Immature natural killer cell (primary cell): ENCODE data around the gene SKI. TPM values are rescaled to one million over a fixed set of nuclear protein-coding genes. Genes with fewer than 3 reads are reported as not detected.
"Not testable (repeated sequence)": the region's sequence is repeated elsewhere in the genome, so short reads cannot be mapped to it uniquely, and the experiment has no call there.

ENCODE experiments used
- DNase-seq, 3 donors: peaks; one replicate each; pipeline ENCODE4 v3.0.0; 2022; ENCODE audit warnings: mixed read lengths in 1 of 3
- H3K27ac Mint-ChIP-seq, 6 donors: one replicate each; pipeline ENCODE4 v1.8.0; 2020; ENCODE audit warnings: mixed read lengths in 6 of 6, mild to moderate bottlenecking in 5 of 6, inconsistent platforms in 4 of 6, moderate library complexity in 3 of 6
- H3K27me3 Mint-ChIP-seq, 3 donors: one replicate each; pipeline ENCODE4 v1.8.0; 2020 to 2021; ENCODE audit warnings: low read depth in 3 of 3, mild to moderate bottlenecking in 3 of 3, mixed read lengths in 3 of 3, moderate library complexity in 3 of 3, inconsistent platforms in 1 of 3
- H3K36me3 Mint-ChIP-seq, 3 donors: one replicate each; pipeline ENCODE4 v1.8.0; 2020; ENCODE audit warnings: mixed read lengths in 3 of 3, inconsistent platforms in 2 of 3, mild to moderate bottlenecking in 2 of 3
- H3K4me1 Mint-ChIP-seq, 2 donors: one replicate each; pipeline ENCODE4 v1.8.0; 2020; ENCODE audit warnings: inconsistent platforms in 2 of 2, mild to moderate bottlenecking in 2 of 2, mixed read lengths in 2 of 2, moderate library complexity in 1 of 2
- H3K4me3 Mint-ChIP-seq, 5 donors: one replicate each; pipeline ENCODE4 v1.8.0; 2020; ENCODE audit warnings: mild to moderate bottlenecking in 5 of 5, mixed read lengths in 5 of 5, inconsistent platforms in 3 of 5, moderate library complexity in 3 of 5
- H3K9me3 Mint-ChIP-seq, 6 donors: one replicate each; pipeline ENCODE4 v1.8.0; 2020; ENCODE audit warnings: mild to moderate bottlenecking in 6 of 6, mixed read lengths in 6 of 6, inconsistent platforms in 4 of 6, moderate library complexity in 3 of 6
- polyA plus RNA-seq, 3 donors: library from polyadenylated mRNA; unstranded; fragments of 300-500 nt; fragmentation: Illumina TruSeq; gene quantifications; one replicate each; pipeline ENCODE4 v1.2.3, GENCODE V29; 2021

Gene SKI
- polyA plus RNA-seq, 3 donors from 2014 or later = 0.87 to 1.0 TPM; not detected in 1

- H3K9me3 Mint-ChIP-seq, DNase-seq, H3K36me3 Mint-ChIP-seq: not testable (repeated sequence)
- H3K4me3 Mint-ChIP-seq = peak overlapping the region in 1 of 5 donors; percentile 44
- H3K27ac Mint-ChIP-seq = peak overlapping the region in 5 of 6 donors; percentile 35 to 99 (median 80)
- H3K27me3 Mint-ChIP-seq = peaks cover 22 to 42% (median 37%) of the 10 kb centered on the region in 3 donors
- H3K4me1 Mint-ChIP-seq = peaks cover 64 to 70% of the 10 kb centered on the region in 2 donors
These were observed 68.1 kb downstream of the SKI start for GRCh38 chr1:2296211-2296610.

GRCh38 chr1:2296614-2297013 lies 68.5 kb downstream of the SKI start:
- H3K36me3 Mint-ChIP-seq = no peaks in the 10 kb centered on the region
- H3K4me3 Mint-ChIP-seq = peak overlapping the region in 1 of 5 donors; percentile 44
- H3K9me3 Mint-ChIP-seq = no peaks in the 10 kb centered on the region
- peaks cover 64 to 70% of the 10 kb centered on the region in 2 donors for H3K4me1 Mint-ChIP-seq
- H3K27me3 Mint-ChIP-seq = peaks cover 21 to 44% (median 38%) of the 10 kb centered on the region in 3 donors
- DNase-seq = no peak
- peak overlapping the region in 5 of 6 donors; percentile 35 to 99 (median 80) for H3K27ac Mint-ChIP-seq

GRCh38 chr1:2297246-2298011 lies 69.3 kb downstream of the SKI start:
- no peak for DNase-seq
- Mint-ChIP-seq H3K4me3 (no peak overlapping the region), H3K9me3 (no peaks in the 10 kb centered on the region), H3K36me3 (no peaks in the 10 kb centered on the region), H3K4me1 (peaks cover 59 to 68% of the 10 kb centered on the region in 2 donors), H3K27ac (peak overlapping the region in 5 of 6 donors; percentile 17 to 99 (median 80)), H3K27me3 (peaks cover 21 to 41% (median 37%) of the 10 kb centered on the region in 3 donors)

- peak in 1 of 3 donors; percentile 63 for DNase-seq
- Mint-ChIP-seq H3K36me3 (no peaks in the 10 kb centered on the region), H3K27me3 (peaks cover 21 to 38% (median 38%) of the 10 kb centered on the region in 3 donors), H3K4me3 (peak overlapping the region; percentile 63 to 80 (median 67)), H3K9me3 (no peaks in the 10 kb centered on the region), H3K4me1 (peaks cover 50 to 66% of the 10 kb centered on the region in 2 donors), H3K27ac (peak overlapping the region; percentile 96 to 100 (median 99))
These were observed 70.6 kb downstream of the SKI start for GRCh38 chr1:2298685-2299084.

- no peaks in the 10 kb centered on the region for H3K36me3 Mint-ChIP-seq
- peaks cover 18 to 39% (median 38%) of the 10 kb centered on the region in 3 donors for H3K27me3 Mint-ChIP-seq
- H3K4me3 Mint-ChIP-seq = peak overlapping the region; percentile 66 to 86 (median 75)
- H3K4me1 Mint-ChIP-seq = peaks cover 47 to 62% of the 10 kb centered on the region in 2 donors
- peak overlapping the region; percentile 96 to 100 (median 99) for H3K27ac Mint-ChIP-seq
- peak; percentile 48 to 61 (median 60) for DNase-seq
- H3K9me3 Mint-ChIP-seq = no peaks in the 10 kb centered on the region
These were observed 71.1 kb downstream of the SKI start for GRCh38 chr1:2299131-2299627.

- Mint-ChIP-seq H3K27ac (peak overlapping the region; percentile 96 to 100 (median 99)), H3K36me3 (peaks cover 0 to under 1% (median 0%) of the 10 kb centered on the region in 3 donors), H3K4me1 (peaks cover 47 to 64% of the 10 kb centered on the region in 2 donors), H3K9me3 (no peaks in the 10 kb centered on the region), H3K4me3 (peak overlapping the region; percentile 81 to 89 (median 86)), H3K27me3 (peaks cover 18 to 43% (median 41%) of the 10 kb centered on the region in 3 donors)
- DNase-seq = peak; percentile 93 to 94 (median 94)
These were observed 72.1 kb downstream of the SKI start for GRCh38 chr1:2300004-2300771.

- Mint-ChIP-seq H3K36me3 (peaks cover 0 to 4% (median 0%) of the 10 kb centered on the region in 3 donors), H3K4me1 (peaks cover 47 to 62% of the 10 kb centered on the region in 2 donors), H3K27ac (peak overlapping the region; percentile 96 to 100 (median 99)), H3K27me3 (peaks cover 18 to 48% (median 44%) of the 10 kb centered on the region in 3 donors), H3K9me3 (no peaks in the 10 kb centered on the region), H3K4me3 (peak overlapping the region; percentile 81 to 89 (median 86))
- peak; percentile 97 to 98 (median 98) for DNase-seq
These were observed 72.9 kb downstream of the SKI start for GRCh38 chr1:2300851-2301606.

GRCh38 chr1:2301607-2302291 lies 73.6 kb downstream of the SKI start:
- Mint-ChIP-seq H3K4me1 (peaks cover 43 to 58% of the 10 kb centered on the region in 2 donors), H3K4me3 (peak overlapping the region; percentile 81 to 89 (median 86)), H3K27me3 (peaks cover 18 to 45% (median 40%) of the 10 kb centered on the region in 3 donors), H3K9me3 (no peaks in the 10 kb centered on the region), H3K36me3 (peaks cover under 1 to 4% (median 1%) of the 10 kb centered on the region in 3 donors), H3K27ac (peak overlapping the region; percentile 96 to 100 (median 99))
- no peak for DNase-seq

GRCh38 chr1:2302292-2302925 lies 74.3 kb downstream of the SKI start:
- peak overlapping the region in 2 of 5 donors; percentile 18 to 35 for H3K4me3 Mint-ChIP-seq
- peaks cover 4 to 5% (median 4%) of the 10 kb centered on the region in 3 donors for H3K36me3 Mint-ChIP-seq
- H3K9me3 Mint-ChIP-seq = no peaks in the 10 kb centered on the region
- peaks cover 18 to 45% (median 43%) of the 10 kb centered on the region in 3 donors for H3K27me3 Mint-ChIP-seq
- peak overlapping the region in 5 of 6 donors; percentile 87 to 100 (median 99) for H3K27ac Mint-ChIP-seq
- H3K4me1 Mint-ChIP-seq = peaks cover 39 to 55% of the 10 kb centered on the region in 2 donors
- no peak for DNase-seq

- Mint-ChIP-seq H3K4me1 (peaks cover 44 to 52% of the 10 kb centered on the region in 2 donors), H3K27ac (peak overlapping the region in 5 of 6 donors; percentile 80 to 100 (median 99)), H3K27me3 (peaks cover 18 to 46% (median 43%) of the 10 kb centered on the region in 3 donors), H3K36me3 (peaks cover 12% of the 10 kb centered on the region in 3 donors), H3K4me3 (peak overlapping the region in 2 of 5 donors; percentile 29 to 33), H3K9me3 (no peaks in the 10 kb centered on the region)
- DNase-seq = no peak
These were observed 75.1 kb downstream of the SKI start for GRCh38 chr1:2303016-2303775.

- Mint-ChIP-seq H3K27ac (peak overlapping the region in 4 of 6 donors; percentile 50 to 99 (median 67)), H3K4me1 (peaks cover 42 to 46% of the 10 kb centered on the region in 2 donors), H3K27me3 (peaks cover 16 to 43% (median 41%) of the 10 kb centered on the region in 3 donors), H3K4me3 (no peak overlapping the region), H3K36me3 (peaks cover 15 to 17% (median 16%) of the 10 kb centered on the region in 3 donors), H3K9me3 (no peaks in the 10 kb centered on the region)
- no peak for DNase-seq
These were observed 75.7 kb downstream of the SKI start for GRCh38 chr1:2303781-2304180.
